CD4-positive, alpha-beta T cell treated with Interleukin-4 for 4 hours (primary cell): ENCODE measurements around the gene CEP170B.
"Not testable (repeated sequence)": the region's sequence is repeated elsewhere in the genome, so short reads cannot be mapped to it uniquely, and the experiment has no call there.

Experiments used
- DNase-seq: peaks from one replicate; pipeline ENCODE4 v3.0.0-alpha.2; 2020

The CEP170B gene

GRCh38 chr14:104919152-104919992 lies 54.3 kb downstream of the CEP170B start:
- DNase-seq, result not testable (repeated sequence)

- DNase-seq, result no peak
Measured at GRCh38 chr14:104919993-104920315, 54.9 kb downstream of the CEP170B start.

GRCh38 chr14:104923640-104924420 lies 58.8 kb downstream of the CEP170B start:
- DNase-seq, result no peak

GRCh38 chr14:104924421-104925213 lies 59.5 kb downstream of the CEP170B start, which contains the start of gene PLD4:
Gene PLD4, plus strand, starts transcription at chr14:104924879. Its CDS starts 2,262 bp downstream, at chr14:104927141.
- DNase-seq, result no peak

- DNase-seq, result no peak
Measured at GRCh38 chr14:104925214-104925854, 60.3 kb downstream of the CEP170B start.

GRCh38 chr14:104925855-104926609 lies 61.0 kb downstream of the CEP170B start:
- no peak for DNase-seq

GRCh38 chr14:104926619-104927431 lies 61.8 kb downstream of the CEP170B start:
- DNase-seq, result no peak

- DNase-seq, result no peak
Measured at GRCh38 chr14:104927432-104927816, 62.4 kb downstream of the CEP170B start.

- no peak for DNase-seq
Measured at GRCh38 chr14:104927901-104928300, 62.8 kb downstream of the CEP170B start.

GRCh38 chr14:104928391-104929133 lies 63.5 kb downstream of the CEP170B start:
- no peak for DNase-seq

GRCh38 chr14:104929268-104930230 lies 64.5 kb downstream of the CEP170B start:
- DNase-seq, result no peak

- no peak for DNase-seq
Measured at GRCh38 chr14:104930526-104931303, 65.6 kb downstream of the CEP170B start.

GRCh38 chr14:104931304-104931770 lies 66.3 kb downstream of the CEP170B start:
- no peak for DNase-seq

- DNase-seq, result no peak
Measured at GRCh38 chr14:104931771-104932675, 67.0 kb downstream of the CEP170B start.

GRCh38 chr14:104932676-104933631 lies 67.9 kb downstream of the CEP170B start:
- peak; percentile 70 for DNase-seq
